K562 (cell line): ENCODE measurements around the gene RAB31. TPM values are rescaled to one million over a fixed set of nuclear protein-coding genes. Genes with fewer than 3 reads are reported as not detected.

Source experiments
- EP400 ChIP-seq: fragments of 450-650 bp; IDR thresholded peaks from 2 replicates; pipeline ENCODE4 v1.6.1; 2017; ENCODE audit warnings: antibody characterized with exemption, mild to moderate bottlenecking, moderate library complexity
- JUND ChIP-seq, 2 experiments: IDR thresholded peaks; 2 replicates in 1 of 2; 3 replicates in 1 of 2; pipeline ENCODE4 v1.6.1; 2011; ENCODE audit warnings: borderline replicate concordance in 2 of 2, low read depth in 2 of 2, low read length in 2 of 2, improper control_type of control experiment in 1 of 2, missing biosample characterization in 1 of 2, missing genetic modification characterization in 1 of 2, missing genetic modification reagents in 1 of 2
- RAD21 ChIP-seq, 2 experiments: fragments of 250-450 bp in 1 of 2; fragments of 450-650 bp in 1 of 2; sonication (Bioruptor Pico) in 1 of 2; formaldehyde crosslinking in 1 of 2; IDR thresholded peaks in 1 of 2; conservative IDR thresholded peaks in 1 of 2; 2 replicates each; pipeline versions ENCODE4 v1.4.0 to v1.8.0; 2020 to 2022; ENCODE audit warnings: mild to moderate bottlenecking in 2 of 2, moderate library complexity in 1 of 2
- RCOR1 ChIP-seq, 2 experiments: IDR thresholded peaks; 2 replicates each; pipeline ENCODE4 v1.6.1; 2012; ENCODE audit warnings: low read depth in 2 of 2, low read length in 2 of 2, borderline replicate concordance in 1 of 2, improper control_type of control experiment in 1 of 2
- SMAD3 ChIP-seq: fragments of 450-650 bp; formaldehyde crosslinking; conservative IDR thresholded peaks from 2 replicates; pipeline ENCODE4 v1.4.0; 2020; ENCODE audit warnings: mild to moderate bottlenecking
- SOX6 ChIP-seq: fragments of 450-650 bp; IDR thresholded peaks from 2 replicates; pipeline ENCODE4 v1.6.1; 2014; ENCODE audit warnings: mild to moderate bottlenecking
- ZNF217 ChIP-seq: sonication (generic); formaldehyde crosslinking; IDR thresholded peaks from 2 replicates; pipeline ENCODE4 v1.8.0; 2022; ENCODE audit warnings: mild to moderate bottlenecking, missing genetic modification reagents
- ZNF431 ChIP-seq: sonication (generic); formaldehyde crosslinking; IDR thresholded peaks from 2 replicates; pipeline ENCODE4 v1.8.0; 2022; ENCODE audit warnings: mild to moderate bottlenecking, missing genetic modification reagents
- ZNF507 ChIP-seq: conservative IDR thresholded peaks from 2 replicates; pipeline ENCODE4 v1.6.1; 2017; ENCODE audit warnings: missing genetic modification characterization, missing compliant biosample characterization
- polyA plus RNA-seq, 8 experiments: library from polyadenylated mRNA; depleted of rRNA in 4 of 8; stranded (reverse) in 5 of 8; unstranded in 3 of 8; fragments of >200 nt; fragmentation: Nextera tagmentation in 2 of 8; fragmentation: Illumina TruSeq in 1 of 8; extraction: Ambion mirVana in 2 of 8; extraction: Trizol in 1 of 8; gene quantifications; 2 replicates each; pipeline versions ENCODE4 v1.2.1 to v1.2.3, GENCODE V29; 2011 to 2014; ENCODE audit warnings: inconsistent platforms in 1 of 8, missing spikeins in 1 of 8
- total RNA-seq, 7 experiments: library from RNA; depleted of rRNA in 6 of 7; stranded (reverse); fragments of >200 nt in 6 of 7; fragmentation: Illumina TruSeq in 2 of 7; extraction: Trizol in 2 of 7; gene quantifications; 2 replicates each; pipeline versions ENCODE4 v1.2.1 to v1.2.3, GENCODE V29; 2011 to 2021; ENCODE audit warnings: low replicate concordance in 1 of 7
- TF ChIP-seq, protein P1 (sequence below): sonication (generic); formaldehyde crosslinking; IDR thresholded peaks from 2 replicates; pipeline ENCODE4 v1.8.1; 2023; ENCODE audit warnings: mild to moderate bottlenecking, missing genetic modification reagents
- TF ChIP-seq, protein P2 (sequence below), 2 experiments: fragments of 450-650 bp in 1 of 2; sonication (generic) in 1 of 2; formaldehyde crosslinking in 1 of 2; IDR thresholded peaks in 1 of 2; conservative IDR thresholded peaks in 1 of 2; 2 replicates each; pipeline versions ENCODE4 v1.6.1 to v1.8.1; 2016 to 2023; ENCODE audit warnings: mild to moderate bottlenecking in 2 of 2, moderate library complexity in 2 of 2, inconsistent platforms in 1 of 2, missing genetic modification reagents in 1 of 2
- TF ChIP-seq, protein P3 (sequence below): fragments of 450-650 bp; IDR thresholded peaks from 2 replicates; pipeline ENCODE4 v1.6.1; 2016
- TF ChIP-seq, protein P4 (sequence below), 2 experiments: fragments of 450-650 bp; formaldehyde crosslinking in 1 of 2; IDR thresholded peaks; 2 replicates each; pipeline versions ENCODE4 v1.4.0 to v1.6.1; 2014 to 2020; ENCODE audit warnings: mild to moderate bottlenecking in 2 of 2, borderline replicate concordance in 1 of 2, low read depth in 1 of 2

Gene RAB31
- total and polyA plus RNA-seq, 9 of the 15 experiments (the other 6 are each of a cell fraction or from before 2014, with no cell fraction given) = 20.7 to 70.4 (median 41.3) TPM

DNA sequence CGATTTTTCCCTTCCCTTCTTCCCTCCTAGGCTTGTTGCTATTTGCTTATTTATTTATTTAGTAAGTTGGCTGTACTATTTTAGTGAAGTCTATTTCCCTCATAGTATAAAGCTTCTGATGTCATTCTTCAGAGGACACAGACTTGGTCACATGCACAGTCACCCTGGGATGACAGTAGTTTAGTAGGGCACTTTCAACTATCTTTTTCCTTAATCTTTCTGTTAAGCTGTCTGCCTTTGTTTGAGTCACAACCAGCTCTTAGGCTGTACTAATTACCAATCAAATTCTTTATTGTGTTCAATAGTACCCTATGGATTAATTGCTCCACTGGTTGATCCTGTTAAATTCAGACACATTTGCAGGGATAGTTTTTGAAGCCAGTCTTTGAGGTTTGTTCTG lies 26.9 kb upstream of the RAB31 start (continued):
- TF ChIP-seq, protein P1, sequence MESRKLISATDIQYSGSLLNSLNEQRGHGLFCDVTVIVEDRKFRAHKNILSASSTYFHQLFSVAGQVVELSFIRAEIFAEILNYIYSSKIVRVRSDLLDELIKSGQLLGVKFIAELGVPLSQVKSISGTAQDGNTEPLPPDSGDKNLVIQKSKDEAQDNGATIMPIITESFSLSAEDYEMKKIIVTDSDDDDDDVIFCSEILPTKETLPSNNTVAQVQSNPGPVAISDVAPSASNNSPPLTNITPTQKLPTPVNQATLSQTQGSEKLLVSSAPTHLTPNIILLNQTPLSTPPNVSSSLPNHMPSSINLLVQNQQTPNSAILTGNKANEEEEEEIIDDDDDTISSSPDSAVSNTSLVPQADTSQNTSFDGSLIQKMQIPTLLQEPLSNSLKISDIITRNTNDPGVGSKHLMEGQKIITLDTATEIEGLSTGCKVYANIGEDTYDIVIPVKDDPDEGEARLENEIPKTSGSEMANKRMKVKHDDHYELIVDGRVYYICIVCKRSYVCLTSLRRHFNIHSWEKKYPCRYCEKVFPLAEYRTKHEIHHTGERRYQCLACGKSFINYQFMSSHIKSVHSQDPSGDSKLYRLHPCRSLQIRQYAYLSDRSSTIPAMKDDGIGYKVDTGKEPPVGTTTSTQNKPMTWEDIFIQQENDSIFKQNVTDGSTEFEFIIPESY (CRISPR knock-in tag) = no peak
- TF ChIP-seq, protein P2, sequence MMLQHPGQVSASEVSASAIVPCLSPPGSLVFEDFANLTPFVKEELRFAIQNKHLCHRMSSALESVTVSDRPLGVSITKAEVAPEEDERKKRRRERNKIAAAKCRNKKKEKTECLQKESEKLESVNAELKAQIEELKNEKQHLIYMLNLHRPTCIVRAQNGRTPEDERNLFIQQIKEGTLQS (IDR thresholded peaks at IDR 0.05) = peak; percentile 80
- TF ChIP-seq, protein P2 (CRISPR knock-in tag; conservative IDR thresholded peaks at IDR 0.05) = no peak
- TF ChIP-seq ZNF217 (no peak), ZNF431 (CRISPR knock-in tag) (no peak), RAD21 (CRISPR knock-in tag; conservative IDR thresholded peaks at IDR 0.05 in 1 of 2, IDR thresholded peaks at IDR 0.05 in 1 of 2) (0 out of 4 replicates have a peak, but pooled peaks of 1 of the 2 experiments have one; percentile 10), RCOR1 (IDR thresholded peaks at IDR 0.05; ENCODE audit: borderline replicate concordance in 1 of 2, low read depth in 2 of 2, low read length in 2 of 2) (peak in 1 of 2 experiments; percentile 37; a peak in 1 of 4 replicates), ZNF507 (tag) (no peak), SOX6 (peak; percentile 90), JUND (IDR thresholded peaks at IDR 0.05; ENCODE audit: borderline replicate concordance, low read depth, low read length) (peak; percentile 80), JUND (tag; IDR thresholded peaks at IDR 0.05; ENCODE audit: borderline replicate concordance, low read depth, low read length) (peak; percentile 51; the same call in 1 of the 3 replicates), SMAD3 (CRISPR knock-in tag) (0 out of 2 replicates have a peak, but pooled peaks have one; percentile 24), EP400 (0 out of 2 replicates have a peak, but pooled peaks have one; percentile 20)
- TF ChIP-seq, protein P3, sequence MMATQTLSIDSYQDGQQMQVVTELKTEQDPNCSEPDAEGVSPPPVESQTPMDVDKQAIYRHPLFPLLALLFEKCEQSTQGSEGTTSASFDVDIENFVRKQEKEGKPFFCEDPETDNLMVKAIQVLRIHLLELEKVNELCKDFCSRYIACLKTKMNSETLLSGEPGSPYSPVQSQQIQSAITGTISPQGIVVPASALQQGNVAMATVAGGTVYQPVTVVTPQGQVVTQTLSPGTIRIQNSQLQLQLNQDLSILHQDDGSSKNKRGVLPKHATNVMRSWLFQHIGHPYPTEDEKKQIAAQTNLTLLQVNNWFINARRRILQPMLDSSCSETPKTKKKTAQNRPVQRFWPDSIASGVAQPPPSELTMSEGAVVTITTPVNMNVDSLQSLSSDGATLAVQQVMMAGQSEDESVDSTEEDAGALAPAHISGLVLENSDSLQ = peak; percentile 62
- TF ChIP-seq, protein P4, sequence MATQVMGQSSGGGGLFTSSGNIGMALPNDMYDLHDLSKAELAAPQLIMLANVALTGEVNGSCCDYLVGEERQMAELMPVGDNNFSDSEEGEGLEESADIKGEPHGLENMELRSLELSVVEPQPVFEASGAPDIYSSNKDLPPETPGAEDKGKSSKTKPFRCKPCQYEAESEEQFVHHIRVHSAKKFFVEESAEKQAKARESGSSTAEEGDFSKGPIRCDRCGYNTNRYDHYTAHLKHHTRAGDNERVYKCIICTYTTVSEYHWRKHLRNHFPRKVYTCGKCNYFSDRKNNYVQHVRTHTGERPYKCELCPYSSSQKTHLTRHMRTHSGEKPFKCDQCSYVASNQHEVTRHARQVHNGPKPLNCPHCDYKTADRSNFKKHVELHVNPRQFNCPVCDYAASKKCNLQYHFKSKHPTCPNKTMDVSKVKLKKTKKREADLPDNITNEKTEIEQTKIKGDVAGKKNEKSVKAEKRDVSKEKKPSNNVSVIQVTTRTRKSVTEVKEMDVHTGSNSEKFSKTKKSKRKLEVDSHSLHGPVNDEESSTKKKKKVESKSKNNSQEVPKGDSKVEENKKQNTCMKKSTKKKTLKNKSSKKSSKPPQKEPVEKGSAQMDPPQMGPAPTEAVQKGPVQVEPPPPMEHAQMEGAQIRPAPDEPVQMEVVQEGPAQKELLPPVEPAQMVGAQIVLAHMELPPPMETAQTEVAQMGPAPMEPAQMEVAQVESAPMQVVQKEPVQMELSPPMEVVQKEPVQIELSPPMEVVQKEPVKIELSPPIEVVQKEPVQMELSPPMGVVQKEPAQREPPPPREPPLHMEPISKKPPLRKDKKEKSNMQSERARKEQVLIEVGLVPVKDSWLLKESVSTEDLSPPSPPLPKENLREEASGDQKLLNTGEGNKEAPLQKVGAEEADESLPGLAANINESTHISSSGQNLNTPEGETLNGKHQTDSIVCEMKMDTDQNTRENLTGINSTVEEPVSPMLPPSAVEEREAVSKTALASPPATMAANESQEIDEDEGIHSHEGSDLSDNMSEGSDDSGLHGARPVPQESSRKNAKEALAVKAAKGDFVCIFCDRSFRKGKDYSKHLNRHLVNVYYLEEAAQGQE (IDR thresholded peaks at IDR 0.05; ENCODE audit: borderline replicate concordance) = peak; percentile 53
- TF ChIP-seq, protein P4 (CRISPR knock-in tag; IDR thresholded peaks at IDR 0.05; ENCODE audit: low read depth) = no peak
